Right lobe of liver (tissue), 6 donors: Measurements from ENCODE around the gene WBP2. TPM values are rescaled to one million over a fixed set of nuclear protein-coding genes. Genes with fewer than 3 reads are reported as not detected.

Experiments used
- ATAC-seq, 4 donors: fragments of 200-7000 bp; cut with Tn5 transposase; one replicate each; pipeline ENCODE4 v1.9.1; 2020; ENCODE audit warnings: mild to moderate bottlenecking in 4 of 4, moderate library complexity in 4 of 4
- DNase-seq, 3 donors: peaks; one replicate each; pipeline ENCODE4 v3.0.0-alpha.2; 2020
- H3K27ac ChIP-seq, 3 donors: fragments of 200-600 bp; one replicate each; pipeline ENCODE4 v1.8.0; 2022
- H3K27me3 ChIP-seq, 2 donors: fragments of 200-600 bp; one replicate each; pipeline ENCODE4 v1.8.0; 2022
- H3K36me3 ChIP-seq, 4 donors: fragments of 200-600 bp; sonication (generic) in 1 of 4; one replicate each; pipeline versions ENCODE4 v1.5.1 to v1.8.0; 2017 to 2022; ENCODE audit warnings: control low read depth in 1 of 4
- H3K4me1 ChIP-seq, 4 donors: fragments of 200-600 bp; sonication (generic) in 1 of 4; one replicate each; pipeline versions ENCODE4 v1.5.1 to v1.8.0; 2017 to 2022; ENCODE audit warnings: control low read depth in 1 of 4
- H3K4me3 ChIP-seq, 3 donors: fragments of 200-600 bp; one replicate each; pipeline ENCODE4 v1.8.0; 2022
- H3K9me3 ChIP-seq, 4 donors: fragments of 200-600 bp; sonication (generic) in 1 of 4; one replicate each; pipeline versions ENCODE4 v1.5.1 to v1.8.0; 2017 to 2022; ENCODE audit warnings: control low read depth in 1 of 4
- CTCF ChIP-seq, 4 donors: fragments of 200-600 bp in 3 of 4; fragments of 450-650 bp in 1 of 4; IDR thresholded peaks; one replicate each; pipeline versions ENCODE4 v1.5.1 to v1.8.0; 2016 to 2022; ENCODE audit warnings: antibody characterized with exemption in 4 of 4, mild to moderate bottlenecking in 2 of 4
- POLR2A ChIP-seq: fragments of 450-650 bp; IDR thresholded peaks from one replicate; pipeline ENCODE4 v1.6.1; 2017; ENCODE audit warnings: antibody characterized with exemption, mild to moderate bottlenecking
- WGBS: methylation state at CpG from one replicate; pipeline ENCODE4 v1.1.6; 2018; ENCODE audit warnings: low coverage, low lambda C conversion rate; ENCODE audit not compliant: insufficient coverage; ENCODE audit errors: missing lambda C conversion rate; 5-methylcytosine and 5-hydroxymethylcytosine counted together
- intact Hi-C, 2 donors: fragments of 100-400 bp; cut with DNase I; formaldehyde crosslinking; loops; one replicate each; pipeline versions ENCODE4 v1.11.2 to v1.14.1; 2022
- total RNA-seq, 6 experiments: library from RNA; depleted of rRNA in 2 of 6; stranded (reverse); fragments of >200 nt in 2 of 6; fragmentation: NEBNext Ultra II Directional in 3 of 6; extraction: Animal tissue kit (Norgen Biotek cat#: 25700) in 3 of 6; gene quantifications; one replicate each; pipeline versions ENCODE4 v1.1.0 to v1.2.4, GENCODE V29; 2016 to 2023
- donor health status: DM: no; HTN: yes; CAD: no.
- donor health status: DM: no; HTN: no; CAD: no.
- donor health status: DM: no; HTN: no; CAD: no.
- donor health status: DM: no; HTN: yes; CAD: no.
- donor health status: DM: no; HTN: yes; CAD: no.

WBP2 gene
- total RNA-seq, 6 experiments from 2014 or later: 57.5 to 99.2 (median 68.7) TPM

GRCh38 chr17:75795820-75796607 is 59.1 kb downstream of the WBP2 start:
- no peak overlapping the region for H3K4me3 ChIP-seq
- H3K27ac ChIP-seq: no peak overlapping the region
- no peaks in the 10 kb centered on the region for H3K9me3 ChIP-seq
- TF ChIP-seq POLR2A (no peak), CTCF (IDR thresholded peaks at IDR 0.05) (no peak)
- intact Hi-C loops: no loop called here
- ATAC-seq (no peak), DNase-seq (peak in 1 of 3 donors; percentile 16)
- H3K4me1 ChIP-seq: no peaks in the 10 kb centered on the region
- H3K27me3 ChIP-seq: no peaks in the 10 kb centered on the region
- peaks cover 0 to 22% (median 3%) of the 10 kb centered on the region in 4 donors for H3K36me3 ChIP-seq
- 74% methylated on average over 3 of the region's 8 CpGs for WGBS

Other genes starting within 250 kb of the WBP2 start
- gene SMIM5, start 221.9 kb downstream of the WBP2 start, total RNA-seq: under 1 TPM in 5 of 6 experiments, not detected in 1; 0.06 to 0.78 (median 0.29) TPM
- 10 to 100 TPM; 13.5 to 24.8 (median 18.4) TPM for gene RECQL5, start 188.2 kb downstream of the WBP2 start, total RNA-seq
- 10 to 100 TPM; 24.0 to 36.0 (median 27.0) TPM for gene SAP30BP, start 188.0 kb downstream of the WBP2 start, total RNA-seq
- gene ITGB4, start 133.9 kb downstream of the WBP2 start, total RNA-seq: 1 to 10 TPM in 5 of 6 experiments, under 1 TPM in 1; 0.92 to 4.1 (median 2.0) TPM
- 10 to 100 TPM; 38.6 to 87.4 (median 76.9) TPM for gene GALK1, start 90.1 kb downstream of the WBP2 start, total RNA-seq
- gene UNK, start 70.5 kb downstream of the WBP2 start, total RNA-seq: 10 to 100 TPM in 4 of 6 experiments, 1 to 10 TPM in 2; 5.8 to 29.2 (median 11.1) TPM
- 10 to 100 TPM in 3 of 6 experiments, 1 to 10 TPM in 3; 3.4 to 12.5 (median 10.7) TPM for gene UNC13D, start 10.9 kb downstream of the WBP2 start, total RNA-seq
- 10 to 100 TPM in 5 of 6 experiments, 1 to 10 TPM in 1; 9.1 to 27.0 (median 21.5) TPM for gene TRIM47, start 23.2 kb upstream of the WBP2 start, total RNA-seq
- 1 to 10 TPM; 5.9 to 8.1 (median 7.6) TPM for gene TRIM65, start 41.6 kb upstream of the WBP2 start, total RNA-seq
- 10 to 100 TPM; 46.1 to 79.8 (median 57.3) TPM for gene MRPL38, start 49.5 kb upstream of the WBP2 start, total RNA-seq
- 1 to 10 TPM in 5 of 6 experiments, under 1 TPM in 1; 0.86 to 3.1 (median 2.7) TPM for gene FBF1, start 85.7 kb upstream of the WBP2 start, total RNA-seq
- gene ACOX1, start 123.8 kb upstream of the WBP2 start, total RNA-seq: 100 to 1,000 TPM; 112 to 202 (median 190) TPM
- 10 to 100 TPM in 5 of 6 experiments, 1 to 10 TPM in 1; 6.9 to 25.2 (median 14.1) TPM for gene TEN1, start 123.9 kb upstream of the WBP2 start, total RNA-seq
- 10 to 100 TPM in 1 of 6 experiments, 1 to 10 TPM in 5; 2.2 to 11.0 (median 3.1) TPM for gene CDK3, start 145.5 kb upstream of the WBP2 start, total RNA-seq
- under 1 TPM in 1 of 6 experiments, not detected in 5; 0.62 TPM for gene EVPL, start 172.0 kb upstream of the WBP2 start, total RNA-seq
- 10 to 100 TPM; 31.0 to 37.0 (median 35.1) TPM for gene SRP68, start 217.2 kb upstream of the WBP2 start, total RNA-seq
- gene GALR2, start 219.4 kb upstream of the WBP2 start, total RNA-seq: under 1 TPM in 1 of 6 experiments, not detected in 5; 0.18 TPM
- gene ZACN, start 223.8 kb upstream of the WBP2 start, total RNA-seq: not detected
- gene EXOC7, start 248.5 kb upstream of the WBP2 start, total RNA-seq: 10 to 100 TPM; 38.5 to 57.9 (median 50.6) TPM